T-helper 1 cell treated with Interleukin-12 subunit alpha and Interleukin-12 subunit beta and Interleukin-4 antibody, amounts not matched to agents 30 ng/mL and 1 ng/mL, for 36 hours (primary cell): Measurements from ENCODE around the gene NDUFAF3. TPM values are rescaled to one million over a fixed set of nuclear protein-coding genes. Genes with fewer than 3 reads are reported as not detected.

Source experiments
- intact Hi-C: fragments of 100-400 bp; cut with micrococcal nuclease; formaldehyde crosslinking; loops from one replicate; pipeline ENCODE4 v1.15.1; 2024
- total RNA-seq: library from RNA; stranded (reverse); gene quantifications from 2 replicates; pipeline ENCODE4 v1.2.3, GENCODE V29; 2022

NDUFAF3 gene
- total RNA-seq, result 119 and 120 TPM in 2 replicates

- intact Hi-C loops, result loop anchor here (1.0 to 10.0 kb wide), 15 partner anchors 7 to 1273 kb away; partner anchors contain the start of genes ARIH2, CCDC71, CDC25A and GMPPB
These were observed at the start of gene NDUFAF3 for GRCh38 chr3:49021813-49022687. Gene NDUFAF3 (plus strand): TSS chr3:49022121. CDS start chr3:49022145, 24 bp downstream.

GRCh38 chr3:48974076-48974864, 47.7 kb upstream of the NDUFAF3 start:
- intact Hi-C loops, result no loop called here

GRCh38 chr3:48979451-48979850, 42.5 kb upstream of the NDUFAF3 start:
- intact Hi-C loops, result no loop called here

- intact Hi-C loops, result no loop called here
These were observed 41.6 kb upstream of the NDUFAF3 start for GRCh38 chr3:48980295-48980694.

- intact Hi-C loops, result no loop called here
These were observed 39.9 kb upstream of the NDUFAF3 start for GRCh38 chr3:48982016-48982415.

- intact Hi-C loops, result no loop called here
These were observed 39.2 kb upstream of the NDUFAF3 start for GRCh38 chr3:48982686-48983085.

GRCh38 chr3:48983096-48983495, 38.8 kb upstream of the NDUFAF3 start:
- intact Hi-C loops, result no loop called here

GRCh38 chr3:48984663-48985062, 37.3 kb upstream of the NDUFAF3 start:
- intact Hi-C loops, result no loop called here

GRCh38 chr3:48985831-48986376, 36.0 kb upstream of the NDUFAF3 start:
- intact Hi-C loops, result no loop called here

- intact Hi-C loops, result no loop called here
These were observed 32.7 kb upstream of the NDUFAF3 start for GRCh38 chr3:48989126-48989795.

- intact Hi-C loops, result loop anchor here (1.0 kb wide), 2 partner anchors 17 to 31 kb away; partner anchors contain the start of gene WDR6
These were observed 31.9 kb upstream of the NDUFAF3 start, which contains the start of gene P4HTM for GRCh38 chr3:48989796-48990635. Gene P4HTM (plus strand): TSS chr3:48990241. CDS start chr3:48990257, 16 bp downstream.

- intact Hi-C loops, result loop anchor here (1.0 kb wide), 2 partner anchors 16 to 30 kb away; partner anchors contain the start of gene WDR6
These were observed 31.1 kb upstream of the NDUFAF3 start for GRCh38 chr3:48990636-48991469.

- intact Hi-C loops, result no loop called here
These were observed 29.9 kb upstream of the NDUFAF3 start for GRCh38 chr3:48991851-48992545.

GRCh38 chr3:48993834-48994233, 28.1 kb upstream of the NDUFAF3 start:
- intact Hi-C loops, result no loop called here

- intact Hi-C loops, result no loop called here
These were observed 25.3 kb upstream of the NDUFAF3 start for GRCh38 chr3:48996640-48997039.

- intact Hi-C loops, result no loop called here
These were observed 24.8 kb upstream of the NDUFAF3 start for GRCh38 chr3:48997102-48997635.

- intact Hi-C loops, result no loop called here
These were observed 23.9 kb upstream of the NDUFAF3 start for GRCh38 chr3:48997714-48998637.
